ENCODE measurements around the gene ZNF428.

Gene ZNF428

GRCh38 chr19:43575955-43576878, 43.2 kb downstream of the ZNF428 start:
- no peak for DNase-seq (ENCODE audit: extremely low read depth, low read depth)
- TF ChIP-seq CTCF (IDR thresholded peaks at IDR 0.05; ENCODE audit: low read depth, low read length) = no peak

GRCh38 chr19:43575156-43575950, 44.1 kb downstream of the ZNF428 start, which contains the start of the genes PINLYP and XRCC1:
TSS of gene PINLYP (plus strand) at chr19:43575801. CDS start at chr19:43577192, 1,391 bp downstream.
TSS of gene XRCC1 (minus strand) at chr19:43575527. CDS start at chr19:43575458, 69 bp downstream.
- TF ChIP-seq CTCF (IDR thresholded peaks at IDR 0.05; ENCODE audit: low read depth, low read length) = no peak
- peak; percentile 95 for DNase-seq (ENCODE audit: extremely low read depth, low read depth)

GRCh38 chr19:43574424-43575155, 44.8 kb downstream of the ZNF428 start:
- TF ChIP-seq CTCF (IDR thresholded peaks at IDR 0.05; ENCODE audit: low read depth, low read length) = no peak
- no peak for DNase-seq (ENCODE audit: extremely low read depth, low read depth)

- no peak for TF ChIP-seq CTCF (IDR thresholded peaks at IDR 0.05; ENCODE audit: low read depth, low read length)
- no peak for DNase-seq (ENCODE audit: extremely low read depth, low read depth)
Measured at GRCh38 chr19:43572171-43572588, 47.2 kb downstream of the ZNF428 start.

- no peak for TF ChIP-seq CTCF (IDR thresholded peaks at IDR 0.05; ENCODE audit: low read depth, low read length)
- no peak for DNase-seq (ENCODE audit: extremely low read depth, low read depth)
Measured at GRCh38 chr19:43570174-43570791, 49.1 kb downstream of the ZNF428 start.

GRCh38 chr19:43569657-43570056, 49.8 kb downstream of the ZNF428 start:
- no peak for DNase-seq (ENCODE audit: extremely low read depth, low read depth)
- no peak for TF ChIP-seq CTCF (IDR thresholded peaks at IDR 0.05; ENCODE audit: low read depth, low read length)

Data from AG09319 (cell line).